H9 (cell line): ENCODE results near the gene SMCP. TPM values are rescaled to one million over a fixed set of nuclear protein-coding genes. Genes with fewer than 3 reads are reported as not detected.

Experiments used
- DNase-seq: peaks from one replicate; pipeline ENCODE4 v3.0.0-alpha.2; 2017
- H2AFZ ChIP-seq: one replicate; pipeline ENCODE4 v1.6.1; 2013; ENCODE audit warnings: mild to moderate bottlenecking, low read length, control low read depth, moderate library complexity
- H2AK5ac ChIP-seq: 2 replicates; pipeline ENCODE4 v1.6.1; 2013; ENCODE audit warnings: low read length, control low read depth, mixed read lengths; ENCODE audit not compliant: insufficient read length
- H2BK120ac ChIP-seq: one replicate; pipeline ENCODE4 v1.6.1; 2013; ENCODE audit warnings: low read depth, mild to moderate bottlenecking, low read length, control low read depth, inconsistent platforms; ENCODE audit not compliant: poor library complexity, severe bottlenecking
- H2BK12ac ChIP-seq: 2 replicates; pipeline ENCODE4 v1.6.1; 2013; ENCODE audit warnings: low read length, control low read depth, mixed read lengths, low read depth; ENCODE audit not compliant: insufficient read length
- H2BK15ac ChIP-seq: 2 replicates; pipeline ENCODE4 v1.6.1; 2013; ENCODE audit warnings: low read depth, low read length, control low read depth
- H2BK20ac ChIP-seq: one replicate; pipeline ENCODE4 v1.6.1; 2013; ENCODE audit warnings: low read depth, mild to moderate bottlenecking, low read length, control low read depth, inconsistent platforms; ENCODE audit not compliant: poor library complexity, severe bottlenecking
- H2BK5ac ChIP-seq: 2 replicates; pipeline ENCODE4 v1.6.1; 2013; ENCODE audit warnings: low read length, control low read depth, mixed read lengths; ENCODE audit not compliant: insufficient read length
- H3K14ac ChIP-seq: 2 replicates; pipeline ENCODE4 v1.6.1; 2013; ENCODE audit warnings: low read length, control low read depth; ENCODE audit not compliant: insufficient read depth
- H3K18ac ChIP-seq: 2 replicates; pipeline ENCODE4 v1.6.1; 2013; ENCODE audit warnings: low read depth, mild to moderate bottlenecking, mixed read lengths, low read length, control low read depth; ENCODE audit not compliant: insufficient read length
- H3K23ac ChIP-seq: 2 replicates; pipeline ENCODE4 v1.6.1; 2013; ENCODE audit warnings: low read length, control low read depth, mixed read lengths, low read depth; ENCODE audit not compliant: insufficient read length
- H3K23me2 ChIP-seq: 2 replicates; pipeline ENCODE4 v1.6.1; 2013; ENCODE audit warnings: low read depth, mild to moderate bottlenecking, mixed read lengths, low read length, control low read depth; ENCODE audit not compliant: insufficient read length, poor library complexity, severe bottlenecking
- H3K27ac ChIP-seq: 2 replicates; pipeline ENCODE4 v1.5.1; 2013; ENCODE audit warnings: low read length, control low read depth, mixed read lengths, low read depth; ENCODE audit not compliant: insufficient read length
- H3K27me3 ChIP-seq: 2 replicates; pipeline ENCODE4 v1.6.1; 2013; ENCODE audit warnings: low read length, control low read depth, inconsistent platforms; ENCODE audit not compliant: insufficient read depth
- H3K4ac ChIP-seq: 2 replicates; pipeline ENCODE4 v1.6.1; 2013; ENCODE audit warnings: low read depth, mild to moderate bottlenecking, control low read depth, inconsistent platforms, low read length, moderate library complexity
- H3K4me1 ChIP-seq: 2 replicates; pipeline ENCODE4 v1.6.1; 2013; ENCODE audit warnings: low read length, control low read depth, inconsistent platforms; ENCODE audit not compliant: insufficient read depth
- H3K4me2 ChIP-seq: 2 replicates; pipeline ENCODE4 v1.6.1; 2013; ENCODE audit warnings: low read length, control low read depth, mixed read lengths; ENCODE audit not compliant: insufficient read length, insufficient read depth
- H3K56ac ChIP-seq: 2 replicates; pipeline ENCODE4 v1.6.1; 2013; ENCODE audit warnings: low read depth, mild to moderate bottlenecking, mixed read lengths, low read length, control low read depth; ENCODE audit not compliant: insufficient read length
- H3K79me1 ChIP-seq: 2 replicates; pipeline ENCODE4 v1.6.1; 2013; ENCODE audit warnings: low read depth, mild to moderate bottlenecking, moderate library complexity, low read length, control low read depth, inconsistent platforms; ENCODE audit not compliant: insufficient read depth, poor library complexity, severe bottlenecking
- H3K79me2 ChIP-seq: 2 replicates; pipeline ENCODE4 v1.6.1; 2013; ENCODE audit warnings: low read length, control low read depth, inconsistent platforms; ENCODE audit not compliant: insufficient read depth
- H3K9ac ChIP-seq: 2 replicates; pipeline ENCODE4 v1.6.1; 2013; ENCODE audit warnings: low read length, control low read depth, mixed read lengths; ENCODE audit not compliant: insufficient read length; ENCODE audit errors: extremely low read depth
- H3K9me3 ChIP-seq: one replicate; pipeline ENCODE4 v1.6.1; 2013; ENCODE audit warnings: low read depth, low read length, inconsistent platforms; ENCODE audit not compliant: control insufficient read depth
- H3T11ph ChIP-seq: one replicate; pipeline ENCODE4 v1.6.1; 2013; ENCODE audit warnings: mild to moderate bottlenecking, low read length, control low read depth, inconsistent platforms
- H4K20me1 ChIP-seq: one replicate; pipeline ENCODE4 v1.6.1; 2013; ENCODE audit not compliant: control insufficient read depth, insufficient read length, insufficient read depth
- H4K5ac ChIP-seq: 2 replicates; pipeline ENCODE4 v1.6.1; 2013; ENCODE audit warnings: low read depth, mild to moderate bottlenecking, mixed read lengths, low read length, control low read depth; ENCODE audit not compliant: insufficient read length
- H4K8ac ChIP-seq: replicated peaks from 2 replicates; pipeline ENCODE4 v1.6.1; 2013; ENCODE audit warnings: low read length, control low read depth, mixed read lengths, low read depth; ENCODE audit not compliant: insufficient read length
- H4K91ac ChIP-seq: 2 replicates; pipeline ENCODE4 v1.6.1; 2013; ENCODE audit warnings: low read depth, mild to moderate bottlenecking, moderate library complexity, mixed read lengths, low read length, control low read depth; ENCODE audit not compliant: insufficient read length
- H3K27ac Mint-ChIP-seq, 3 experiments: 2 replicates in 2 of 3; 3 replicates in 1 of 3; pipeline ENCODE4 v1.8.0; 2020 to 2021; ENCODE audit warnings: mixed read lengths in 3 of 3, mild to moderate bottlenecking in 1 of 3, moderate library complexity in 1 of 3
- H3K27me3 Mint-ChIP-seq: 2 replicates; pipeline ENCODE4 v1.8.0; 2021; ENCODE audit warnings: low read depth, mild to moderate bottlenecking, moderate library complexity, mixed read lengths
- H3K36me3 Mint-ChIP-seq, 3 experiments: 2 replicates in 2 of 3; 3 replicates in 1 of 3; pipeline ENCODE4 v1.8.0; 2020 to 2021; ENCODE audit warnings: low read depth in 3 of 3, mixed read lengths in 3 of 3; ENCODE audit not compliant: insufficient read depth in 1 of 3
- H3K4me1 Mint-ChIP-seq, 2 experiments: 2 replicates each; pipeline ENCODE4 v1.8.0; 2020; ENCODE audit warnings: mixed read lengths in 2 of 2
- H3K4me3 Mint-ChIP-seq, 2 experiments: 2 replicates in 1 of 2; 3 replicates in 1 of 2; pipeline ENCODE4 v1.8.0; 2020 to 2021; ENCODE audit warnings: mild to moderate bottlenecking in 2 of 2, mixed read lengths in 2 of 2, moderate library complexity in 1 of 2
- H3K9me3 Mint-ChIP-seq, 2 experiments: 2 replicates in 1 of 2; 3 replicates in 1 of 2; pipeline ENCODE4 v1.8.0; 2020; ENCODE audit warnings: mild to moderate bottlenecking in 2 of 2, mixed read lengths in 2 of 2, moderate library complexity in 1 of 2
- WGBS: extraction: QIAGEN DNeasy Blood & Tissue Kit; methylation state at CpG from one replicate; pipeline ENCODE4 v1.1.7; 2013; ENCODE audit warnings: missing lambda C conversion rate, low lambda C conversion rate, mixed read lengths; ENCODE audit not compliant: insufficient read length; ENCODE audit errors: extremely low coverage; 5-methylcytosine and 5-hydroxymethylcytosine counted together
- total RNA-seq: library from RNA; stranded (reverse); gene quantifications from 2 replicates; pipeline ENCODE4 v1.2.1, GENCODE V29; 2021
- TF ChIP-seq, protein P1 (sequence below): fragments of 200-600 bp; sonication (generic); conservative IDR thresholded peaks from 3 replicates; pipeline ENCODE4 v1.8.0; 2021; ENCODE audit warnings: antibody characterized with exemption, mild to moderate bottlenecking

SMCP gene
- total RNA-seq, 1 experiment from 2014 or later, result not detected

DNA sequence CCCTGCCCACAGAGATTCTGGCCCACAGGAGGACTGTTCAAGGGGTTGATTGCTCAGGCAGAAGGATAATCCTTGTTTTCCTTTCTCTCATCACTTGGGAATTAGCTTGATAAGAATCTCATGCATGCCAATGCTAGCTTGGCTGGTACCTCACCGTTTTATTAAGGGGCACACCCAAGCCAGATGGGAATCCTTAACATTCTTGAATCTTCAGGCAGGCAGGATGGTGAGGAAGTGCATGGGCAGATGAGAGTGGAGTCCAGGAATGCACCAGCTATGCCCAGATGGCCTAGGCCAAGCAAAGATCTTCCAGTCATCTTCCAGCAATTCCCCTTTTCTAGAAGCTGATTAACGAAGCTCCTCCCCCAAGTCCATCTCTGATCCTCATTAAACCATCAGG lies 22.5 kb upstream of the SMCP start:
- WGBS, result no CpG with 5 or more reads among the region's 2 CpGs
- no peak overlapping the region for H3K4me3 Mint-ChIP-seq
- H3K4me1 Mint-ChIP-seq, result no peaks in the 10 kb centered on the region
- H3K9me3 ChIP-seq, result peaks cover 78% of the 10 kb centered on the region
- no peaks in the 10 kb centered on the region for H3K79me2 ChIP-seq
- no peak overlapping the region for H2AK5ac ChIP-seq
- H3K4ac ChIP-seq, result no peak overlapping the region
- no peak overlapping the region for H2BK12ac ChIP-seq
- no peak overlapping the region for H2BK120ac ChIP-seq
- no peak overlapping the region for H3K27ac Mint-ChIP-seq
- no peaks in the 10 kb centered on the region for H3K27me3 ChIP-seq
- peaks cover 90 to 91% of the 10 kb centered on the region in 2 experiments for H3K9me3 Mint-ChIP-seq
- H4K91ac ChIP-seq, result no peak overlapping the region
- no peak overlapping the region for H3K23ac ChIP-seq
- H3K56ac ChIP-seq, result no peak overlapping the region
- H3K23me2 ChIP-seq, result no peaks in the 10 kb centered on the region
- no peak overlapping the region for H3K27ac ChIP-seq
- no peaks in the 10 kb centered on the region for H3K79me1 ChIP-seq
- TF ChIP-seq, protein P1, sequence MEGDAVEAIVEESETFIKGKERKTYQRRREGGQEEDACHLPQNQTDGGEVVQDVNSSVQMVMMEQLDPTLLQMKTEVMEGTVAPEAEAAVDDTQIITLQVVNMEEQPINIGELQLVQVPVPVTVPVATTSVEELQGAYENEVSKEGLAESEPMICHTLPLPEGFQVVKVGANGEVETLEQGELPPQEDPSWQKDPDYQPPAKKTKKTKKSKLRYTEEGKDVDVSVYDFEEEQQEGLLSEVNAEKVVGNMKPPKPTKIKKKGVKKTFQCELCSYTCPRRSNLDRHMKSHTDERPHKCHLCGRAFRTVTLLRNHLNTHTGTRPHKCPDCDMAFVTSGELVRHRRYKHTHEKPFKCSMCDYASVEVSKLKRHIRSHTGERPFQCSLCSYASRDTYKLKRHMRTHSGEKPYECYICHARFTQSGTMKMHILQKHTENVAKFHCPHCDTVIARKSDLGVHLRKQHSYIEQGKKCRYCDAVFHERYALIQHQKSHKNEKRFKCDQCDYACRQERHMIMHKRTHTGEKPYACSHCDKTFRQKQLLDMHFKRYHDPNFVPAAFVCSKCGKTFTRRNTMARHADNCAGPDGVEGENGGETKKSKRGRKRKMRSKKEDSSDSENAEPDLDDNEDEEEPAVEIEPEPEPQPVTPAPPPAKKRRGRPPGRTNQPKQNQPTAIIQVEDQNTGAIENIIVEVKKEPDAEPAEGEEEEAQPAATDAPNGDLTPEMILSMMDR, result no peak
- no peak overlapping the region for H3K4me2 ChIP-seq
- H4K5ac ChIP-seq, result no peak overlapping the region
- H3K4me1 ChIP-seq, result no peaks in the 10 kb centered on the region
- no peak overlapping the region for H3K18ac ChIP-seq
- H2BK5ac ChIP-seq, result no peak overlapping the region
- H3K14ac ChIP-seq, result no peak overlapping the region
- H4K20me1 ChIP-seq, result no peaks in the 10 kb centered on the region
- no peak for DNase-seq
- H4K8ac ChIP-seq, result no peak overlapping the region
- peaks cover 2 to 22% (median 6%) of the 10 kb centered on the region in 3 experiments; a peak in 5 of 7 replicates for H3K36me3 Mint-ChIP-seq
- H3K9ac ChIP-seq, result no peak overlapping the region
- no peak overlapping the region for H2BK15ac ChIP-seq
- H3T11ph ChIP-seq, result no peak overlapping the region
- no peaks in the 10 kb centered on the region for H3K27me3 Mint-ChIP-seq
- no peak overlapping the region for H2BK20ac ChIP-seq
- H2AFZ ChIP-seq, result no peak overlapping the region
